Tibial nerve (tissue), 4 donors: ENCODE measurements around the gene ACD.

Source experiments
- CTCF ChIP-seq, 5 experiments: fragments of 200-600 bp in 3 of 5; fragments of 450-650 bp in 2 of 5; sonication (generic) in 3 of 5; IDR thresholded peaks; one replicate each; pipeline ENCODE4 v1.5.1; 2016 to 2019; ENCODE audit warnings: antibody characterized with exemption in 5 of 5, mild to moderate bottlenecking in 3 of 5, moderate library complexity in 2 of 5
- EP300 ChIP-seq, 2 donors: sonication (generic); formaldehyde crosslinking; IDR thresholded peaks; one replicate each; pipeline ENCODE4 v1.6.1; 2017; ENCODE audit warnings: antibody characterized with exemption in 2 of 2, mild to moderate bottlenecking in 1 of 2
- POLR2A ChIP-seq, 2 donors: fragments of 450-650 bp; IDR thresholded peaks; one replicate each; pipeline ENCODE4 v1.6.1; 2017; ENCODE audit warnings: antibody characterized with exemption in 2 of 2, mild to moderate bottlenecking in 2 of 2, moderate library complexity in 2 of 2

- TF ChIP-seq CTCF (IDR thresholded peaks at IDR 0.05) (no peak), POLR2A (IDR thresholded peaks at IDR 0.05) (no peak), EP300 (IDR thresholded peaks at IDR 0.05) (no peak)
Measured at GRCh38 chr16:67666032-67666551, 6.0 kb upstream of the ACD start.
